Tibial artery (tissue), 4 donors: ENCODE results near the gene SCFD2.

Source experiments
- DNase-seq, 2 donors: peaks; one replicate each; pipeline ENCODE4 v3.0.0-alpha.2; 2019
- H3K27ac ChIP-seq, 2 donors: fragments of 200-600 bp; sonication (generic) in 1 of 2; 1 replicate in 1 of 2; 2 replicates in 1 of 2; pipeline ENCODE4 v1.5.1; 2018 to 2019; ENCODE audit warnings: mild to moderate bottlenecking in 1 of 2
- H3K27me3 ChIP-seq, 2 donors: fragments of 200-600 bp; sonication (generic) in 1 of 2; one replicate each; pipeline versions ENCODE4 v1.5.1 to v1.6.0; 2016 to 2019
- H3K36me3 ChIP-seq, 3 donors: fragments of 200-600 bp; sonication (generic) in 2 of 3; one replicate each; pipeline ENCODE4 v1.5.1; 2016 to 2019; ENCODE audit warnings: mild to moderate bottlenecking in 2 of 3
- H3K4me1 ChIP-seq, 4 donors: fragments of 200-600 bp; sonication (generic) in 2 of 4; 1 replicate in 3 of 4; 2 replicates in 1 of 4; pipeline ENCODE4 v1.5.1; 2016 to 2019
- H3K4me3 ChIP-seq, 2 donors: fragments of 200-600 bp; sonication (generic) in 1 of 2; 1 replicate in 1 of 2; 2 replicates in 1 of 2; pipeline ENCODE4 v1.5.1; 2018 to 2019; ENCODE audit warnings: mild to moderate bottlenecking in 2 of 2
- H3K9me3 ChIP-seq, 3 donors: fragments of 200-600 bp; sonication (generic) in 1 of 3; one replicate each; pipeline ENCODE4 v1.5.1; 2016 to 2019
- intact Hi-C: fragments of 100-400 bp; cut with DNase I; formaldehyde crosslinking; loops from one replicate; pipeline ENCODE4 v1.15.0; 2023; ENCODE audit warnings: low total_unique reads
- TF ChIP-seq, protein P1 (sequence below), 2 experiments: fragments of 200-600 bp in 1 of 2; fragments of 450-650 bp in 1 of 2; IDR thresholded peaks; one replicate each; pipeline ENCODE4 v1.5.1; 2017 to 2019; ENCODE audit warnings: antibody characterized with exemption in 2 of 2, mild to moderate bottlenecking in 1 of 2, moderate library complexity in 1 of 2

Gene SCFD2

DNA sequence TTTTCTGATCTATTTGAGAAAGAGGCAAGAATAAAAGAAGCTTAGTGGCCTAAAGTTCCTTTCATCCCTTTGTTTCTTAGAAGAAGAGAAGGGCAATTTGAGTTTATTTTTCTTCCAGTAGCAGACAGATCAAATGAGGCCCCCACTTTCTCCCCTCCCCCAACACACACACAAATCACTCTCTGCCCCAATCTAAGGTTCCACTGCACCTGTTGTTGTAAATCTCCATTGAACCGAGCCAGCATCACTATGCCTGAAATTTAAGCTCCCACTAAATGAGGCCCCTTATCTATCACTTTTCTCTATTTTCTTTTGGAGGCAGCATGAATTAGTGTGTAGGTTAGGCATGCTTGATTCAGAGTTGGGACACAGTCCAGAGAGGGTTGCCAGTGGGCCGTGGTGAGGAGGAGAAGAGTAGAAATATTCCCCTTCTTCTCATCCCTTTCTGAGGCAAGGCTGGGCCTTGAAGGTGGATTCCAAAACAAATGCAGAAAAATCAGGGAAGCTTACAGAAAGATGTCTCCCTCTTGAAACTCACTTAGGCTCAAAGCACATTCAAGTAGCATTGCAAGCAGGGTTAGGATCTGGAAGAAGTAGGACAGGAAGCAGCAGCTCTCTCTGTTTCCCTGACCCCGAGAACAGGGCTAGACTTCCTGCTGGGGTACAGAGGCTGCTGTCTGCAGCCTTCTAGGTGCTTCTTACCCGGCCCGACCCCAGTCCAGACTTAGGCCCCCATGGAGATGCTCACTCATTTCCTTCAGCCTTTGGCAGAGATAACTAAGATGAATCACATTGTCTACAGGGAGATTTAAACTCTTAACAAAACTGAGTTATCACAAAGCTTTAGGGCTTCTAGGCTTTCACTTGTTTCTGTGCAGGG is 433.0 kb downstream of the SCFD2 start:
- no peak overlapping the region for H3K4me3 ChIP-seq
- no peaks in the 10 kb centered on the region for H3K27me3 ChIP-seq
- no peak overlapping the region for H3K27ac ChIP-seq
- intact Hi-C loops: no loop called here
- TF ChIP-seq, protein P1, sequence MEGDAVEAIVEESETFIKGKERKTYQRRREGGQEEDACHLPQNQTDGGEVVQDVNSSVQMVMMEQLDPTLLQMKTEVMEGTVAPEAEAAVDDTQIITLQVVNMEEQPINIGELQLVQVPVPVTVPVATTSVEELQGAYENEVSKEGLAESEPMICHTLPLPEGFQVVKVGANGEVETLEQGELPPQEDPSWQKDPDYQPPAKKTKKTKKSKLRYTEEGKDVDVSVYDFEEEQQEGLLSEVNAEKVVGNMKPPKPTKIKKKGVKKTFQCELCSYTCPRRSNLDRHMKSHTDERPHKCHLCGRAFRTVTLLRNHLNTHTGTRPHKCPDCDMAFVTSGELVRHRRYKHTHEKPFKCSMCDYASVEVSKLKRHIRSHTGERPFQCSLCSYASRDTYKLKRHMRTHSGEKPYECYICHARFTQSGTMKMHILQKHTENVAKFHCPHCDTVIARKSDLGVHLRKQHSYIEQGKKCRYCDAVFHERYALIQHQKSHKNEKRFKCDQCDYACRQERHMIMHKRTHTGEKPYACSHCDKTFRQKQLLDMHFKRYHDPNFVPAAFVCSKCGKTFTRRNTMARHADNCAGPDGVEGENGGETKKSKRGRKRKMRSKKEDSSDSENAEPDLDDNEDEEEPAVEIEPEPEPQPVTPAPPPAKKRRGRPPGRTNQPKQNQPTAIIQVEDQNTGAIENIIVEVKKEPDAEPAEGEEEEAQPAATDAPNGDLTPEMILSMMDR (IDR thresholded peaks at IDR 0.05): no peak
- no peaks in the 10 kb centered on the region for H3K4me1 ChIP-seq
- H3K9me3 ChIP-seq: no peaks in the 10 kb centered on the region
- DNase-seq: no peak
- no peaks in the 10 kb centered on the region for H3K36me3 ChIP-seq

DNA sequence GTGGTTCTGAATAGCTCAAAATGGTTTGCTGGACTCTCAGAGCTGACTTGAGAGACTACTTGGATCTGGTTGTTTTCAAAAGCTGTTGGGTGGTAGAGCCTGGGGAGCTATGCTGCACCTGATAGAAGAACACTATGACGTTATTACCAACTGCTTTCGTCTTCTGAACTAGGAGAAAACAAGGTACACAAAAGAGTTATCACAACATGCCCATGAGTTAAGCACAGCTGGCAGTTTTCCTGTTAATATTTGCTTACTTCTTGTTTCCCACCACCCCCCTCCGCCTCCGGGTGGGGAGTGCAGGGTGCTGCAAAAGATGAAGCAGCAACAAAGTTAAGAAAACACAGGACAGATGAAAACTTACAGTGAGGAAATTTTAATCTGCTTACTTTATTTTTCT is 434.6 kb downstream of the SCFD2 start:
- H3K27me3 ChIP-seq: no peaks in the 10 kb centered on the region
- TF ChIP-seq, protein P1 (IDR thresholded peaks at IDR 0.05): no peak
- no peaks in the 10 kb centered on the region for H3K4me1 ChIP-seq
- no peaks in the 10 kb centered on the region for H3K36me3 ChIP-seq
- no peak overlapping the region for H3K4me3 ChIP-seq
- H3K9me3 ChIP-seq: no peaks in the 10 kb centered on the region
- no peak for DNase-seq
- H3K27ac ChIP-seq: no peak overlapping the region
- intact Hi-C loops: no loop called here

DNA sequence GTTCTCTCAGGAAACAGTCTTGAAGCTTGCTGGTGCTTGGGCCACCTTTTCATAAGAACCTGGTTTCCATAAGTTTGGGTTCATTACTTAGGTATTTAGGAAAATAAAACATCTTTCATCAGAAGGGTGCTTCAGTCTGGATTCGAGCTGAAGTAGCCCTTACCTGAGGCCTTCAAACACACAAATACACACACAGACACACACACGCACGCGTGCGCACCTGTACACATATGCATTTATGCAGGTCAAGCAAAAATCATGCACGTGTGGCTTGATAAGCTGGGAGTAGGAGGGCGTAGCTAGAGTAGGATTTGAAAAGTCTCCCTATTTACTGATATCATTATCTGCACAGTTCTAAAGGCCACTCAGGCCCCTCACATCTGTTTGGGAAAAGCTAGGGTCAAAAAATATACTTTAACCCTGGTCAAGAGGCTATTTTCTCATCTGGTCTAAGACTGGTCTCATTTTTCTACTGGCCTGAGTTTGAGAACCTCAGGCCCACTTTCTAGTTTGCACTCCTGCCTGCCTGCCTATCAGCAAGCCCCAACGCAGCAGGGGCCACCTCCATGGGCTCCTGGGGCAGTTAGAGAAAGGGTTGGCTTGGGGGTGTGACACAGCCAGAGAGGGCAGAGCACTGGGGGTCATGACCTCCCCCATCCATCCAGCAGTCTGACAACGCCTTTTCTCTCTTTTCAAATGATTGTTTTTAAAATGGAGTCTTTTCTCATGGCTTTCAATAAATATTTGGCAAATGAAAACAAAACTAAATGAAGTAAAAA is 439.5 kb downstream of the SCFD2 start:
- Histone ChIP-seq H3K4me1 (no peaks in the 10 kb centered on the region), H3K36me3 (no peaks in the 10 kb centered on the region), H3K4me3 (no peak overlapping the region), H3K27ac (no peak overlapping the region), H3K27me3 (no peaks in the 10 kb centered on the region), H3K9me3 (no peaks in the 10 kb centered on the region)
- DNase-seq: no peak
- intact Hi-C loops: no loop called here
- TF ChIP-seq, protein P1 (IDR thresholded peaks at IDR 0.05): no peak

DNA sequence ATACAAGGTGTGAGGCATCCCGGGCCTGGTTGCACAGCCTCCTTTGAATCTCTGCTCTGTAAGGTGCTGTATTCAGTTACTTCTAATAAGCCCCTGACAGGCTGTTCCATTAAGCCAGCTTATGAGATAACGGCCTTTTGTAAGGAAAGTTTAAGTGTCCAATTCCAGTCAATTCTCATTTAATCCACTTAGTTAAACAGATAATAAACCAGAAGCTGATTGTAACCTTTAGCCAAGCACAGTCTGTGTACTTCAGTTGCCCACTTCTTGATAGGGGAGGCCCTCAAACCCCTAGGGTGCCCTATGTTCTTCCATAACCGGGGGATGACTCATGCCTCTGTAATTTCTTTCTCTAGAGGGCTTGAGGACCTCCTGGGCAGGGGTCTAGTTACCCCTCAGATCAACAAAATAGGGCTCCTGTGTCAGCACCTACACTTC is 440.3 kb downstream of the SCFD2 start:
- Histone ChIP-seq H3K9me3 (no peaks in the 10 kb centered on the region), H3K27ac (no peak overlapping the region), H3K36me3 (no peaks in the 10 kb centered on the region), H3K4me3 (no peak overlapping the region), H3K27me3 (no peaks in the 10 kb centered on the region), H3K4me1 (no peaks in the 10 kb centered on the region)
- TF ChIP-seq, protein P1 (IDR thresholded peaks at IDR 0.05): no peak
- DNase-seq: no peak
- intact Hi-C loops: no loop called here

DNA sequence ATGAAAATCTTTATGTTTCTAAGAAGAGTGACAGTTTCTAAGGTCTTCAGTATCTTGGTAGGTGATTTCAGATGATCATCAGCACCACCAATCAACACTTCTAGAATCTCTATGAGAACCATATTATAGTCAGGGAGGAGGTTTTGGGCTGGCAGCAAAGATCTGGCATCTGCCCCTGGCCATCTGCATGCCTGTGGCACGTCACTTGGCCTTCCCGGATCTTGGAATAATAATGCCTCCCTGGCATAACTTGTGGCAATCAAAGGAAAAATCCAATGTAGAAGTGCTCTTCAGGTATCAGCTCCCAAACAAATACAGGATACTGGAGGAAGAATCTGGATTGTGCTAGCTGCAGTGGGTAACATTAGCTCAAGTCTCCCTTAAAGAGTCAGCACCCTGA is 446.4 kb downstream of the SCFD2 start:
- Histone ChIP-seq H3K27ac (no peak overlapping the region), H3K4me1 (peaks cover 0 to 2% (median 0%) of the 10 kb centered on the region in 4 donors), H3K4me3 (no peak overlapping the region), H3K36me3 (no peaks in the 10 kb centered on the region), H3K27me3 (no peaks in the 10 kb centered on the region), H3K9me3 (no peaks in the 10 kb centered on the region)
- intact Hi-C loops: no loop called here
- TF ChIP-seq, protein P1 (IDR thresholded peaks at IDR 0.05): no peak
- no peak for DNase-seq
